Measurements from ENCODE around the gene GATA6.
"Not testable (repeated sequence)": the region's sequence is repeated elsewhere in the genome, so short reads cannot be mapped to it uniquely, and the experiment has no call there.

GATA6 gene

DNA sequence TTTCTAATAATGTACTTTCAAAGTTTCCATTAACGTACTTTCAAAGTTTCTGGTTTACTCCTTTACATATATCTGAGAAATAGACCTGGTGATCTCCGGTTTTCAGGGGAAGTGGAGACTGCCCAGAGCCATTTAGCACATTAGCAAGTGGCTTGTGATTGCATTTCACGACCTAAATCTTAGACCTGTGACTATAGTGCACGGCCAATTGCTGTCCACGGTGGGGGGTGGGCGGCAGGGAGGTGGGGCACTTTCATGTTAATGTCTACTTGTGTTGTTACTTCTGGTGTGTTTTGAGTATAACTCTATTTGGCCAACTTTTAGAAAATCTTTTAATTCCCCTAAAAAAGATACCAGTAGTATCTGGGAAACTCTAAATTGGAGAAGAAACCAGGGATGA lies 11.3 kb downstream of the GATA6 start:
- FAIRE-seq, result no peak
- no peak for DNase-seq (ENCODE audit: insufficient read length, low spot score)

DNA sequence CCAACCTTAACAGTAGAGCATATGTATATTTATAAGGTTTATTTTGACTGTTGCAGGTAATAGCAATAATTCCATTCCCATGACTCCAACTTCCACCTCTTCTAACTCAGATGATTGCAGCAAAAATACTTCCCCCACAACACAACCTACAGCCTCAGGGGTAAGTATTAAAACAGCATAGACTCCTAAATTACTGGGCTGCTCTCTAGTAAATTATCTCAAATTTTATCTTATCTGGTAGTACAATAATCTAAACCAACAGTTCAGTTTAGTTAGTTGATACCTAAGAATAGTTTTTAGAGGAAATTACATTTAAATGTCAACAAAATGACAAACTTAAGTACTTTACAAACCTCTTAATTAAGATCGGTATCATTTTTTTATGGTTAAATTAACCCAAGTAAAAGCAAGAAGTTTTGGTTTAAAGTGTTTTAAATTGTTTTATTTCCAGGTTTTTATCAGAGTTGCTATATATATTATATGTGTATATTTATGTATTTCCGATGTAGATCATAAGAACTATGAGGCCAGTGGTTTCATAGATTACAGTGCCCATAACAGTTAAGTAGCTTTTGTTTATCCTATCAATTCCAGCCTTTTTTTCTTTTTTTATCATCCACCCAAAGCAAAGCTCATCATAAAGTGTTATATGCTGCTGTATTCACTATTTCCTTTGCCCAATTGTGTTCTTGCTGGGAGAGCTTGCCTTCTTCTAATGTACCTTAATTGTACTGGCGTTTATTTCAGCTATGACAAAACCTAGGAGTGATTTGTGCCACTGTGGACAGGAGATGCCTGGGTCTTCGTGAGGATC lies 13.7 kb downstream of the GATA6 start:
- DNase-seq (ENCODE audit: insufficient read length, low spot score) (no peak), FAIRE-seq (no peak)

DNA sequence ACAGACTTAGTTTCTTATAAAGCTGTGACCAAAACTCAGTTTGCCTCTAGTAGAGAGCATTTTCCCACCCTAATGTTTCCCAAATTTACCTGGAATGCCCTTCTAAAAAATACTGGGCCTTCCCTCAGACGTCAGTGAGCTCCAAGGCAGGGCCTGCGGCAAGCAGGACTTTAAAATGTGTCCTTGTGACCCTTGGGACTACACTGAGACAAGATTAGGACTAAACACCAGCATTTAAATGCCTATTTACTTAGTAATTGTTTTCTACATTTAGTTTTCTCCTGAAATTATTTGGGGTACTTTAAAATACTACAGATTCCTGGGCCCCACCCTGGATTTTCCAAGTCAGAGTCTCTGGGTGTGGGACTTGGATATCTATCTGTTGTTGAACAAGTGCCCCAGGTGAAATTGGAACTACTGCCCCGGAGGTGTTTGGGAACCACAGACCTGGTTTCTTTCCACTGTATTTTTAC lies 14.3 kb downstream of the GATA6 start:
- DNase-seq (ENCODE audit: insufficient read length, low spot score) (no peak), FAIRE-seq (no peak)

DNA sequence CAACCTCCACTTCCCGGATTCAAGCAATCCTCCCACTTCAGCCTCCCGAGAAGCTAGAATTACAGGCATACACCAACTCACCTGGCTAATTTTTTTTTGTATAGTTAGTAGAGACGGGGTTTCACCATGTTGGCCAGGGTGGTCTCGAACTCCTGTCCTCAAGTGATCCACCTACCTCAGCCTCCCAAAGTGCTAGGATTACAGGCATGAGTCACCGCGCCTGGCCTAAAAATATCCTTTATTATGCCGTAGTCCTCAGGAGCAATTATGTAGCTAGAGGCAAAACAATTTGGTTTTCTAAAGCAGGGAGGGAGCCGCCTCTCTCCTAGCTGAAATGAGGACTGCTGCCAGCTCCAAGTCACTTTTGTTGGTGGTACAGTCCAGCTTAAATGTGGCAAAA lies 15.2 kb downstream of the GATA6 start:
- not testable (repeated sequence) for DNase-seq (ENCODE audit: insufficient read length, low spot score); FAIRE-seq

DNA sequence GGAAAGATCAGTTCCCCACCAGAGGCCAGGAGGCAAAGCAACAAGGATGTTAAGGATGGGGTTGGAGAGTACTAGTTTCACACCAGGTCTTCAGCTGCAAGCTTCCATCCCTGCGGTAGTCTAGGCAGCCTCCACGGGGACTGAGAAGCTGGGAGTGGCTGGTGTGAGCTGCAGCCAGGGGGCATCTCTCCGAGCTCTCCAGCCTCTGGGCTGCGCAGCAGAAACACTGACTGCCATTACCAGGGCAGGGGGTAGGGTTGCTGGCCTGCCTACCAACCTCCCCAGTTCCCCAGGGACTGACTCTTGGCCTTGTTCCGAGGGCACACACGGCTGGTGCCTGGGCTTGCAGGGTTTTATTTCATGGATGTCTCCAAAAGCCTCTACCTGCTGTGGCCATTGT lies 15.9 kb downstream of the GATA6 start:
- DNase-seq (ENCODE audit: insufficient read length, low spot score), result no peak

DNA sequence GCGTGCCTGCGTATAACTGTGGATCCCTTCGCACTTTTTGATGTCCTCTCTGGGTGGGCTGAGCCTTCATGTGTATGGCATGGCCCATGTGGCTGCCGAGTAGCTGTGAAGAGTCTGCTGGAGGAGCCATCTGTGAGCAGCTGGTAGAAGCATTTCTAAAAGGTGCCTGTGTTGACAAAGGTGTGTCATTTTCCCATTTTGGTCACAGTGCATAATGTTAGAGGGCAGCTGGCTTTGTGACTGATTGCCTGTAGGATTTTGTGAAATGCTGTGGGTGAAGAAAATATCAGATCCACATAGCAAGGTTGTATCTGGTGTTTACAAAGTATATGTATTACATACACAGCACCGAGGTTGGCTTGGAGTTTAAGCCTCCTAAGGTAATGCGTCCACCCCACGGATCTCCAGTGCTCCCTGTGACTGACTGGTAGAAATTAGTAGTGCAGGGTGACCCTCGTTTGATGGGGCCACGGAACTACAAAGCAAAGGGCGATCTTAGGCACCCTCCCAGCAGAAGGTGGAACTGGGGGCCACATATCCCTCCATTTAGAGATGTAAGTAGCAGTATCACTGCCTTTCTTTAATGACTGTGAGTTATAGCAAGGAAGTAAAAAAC lies 16.5 kb downstream of the GATA6 start:
- FAIRE-seq (no peak), DNase-seq (ENCODE audit: insufficient read length, low spot score) (no peak)

More for the DNA sequence above, 15.9 kb downstream of the GATA6 start:
- no peak for FAIRE-seq

DNA sequence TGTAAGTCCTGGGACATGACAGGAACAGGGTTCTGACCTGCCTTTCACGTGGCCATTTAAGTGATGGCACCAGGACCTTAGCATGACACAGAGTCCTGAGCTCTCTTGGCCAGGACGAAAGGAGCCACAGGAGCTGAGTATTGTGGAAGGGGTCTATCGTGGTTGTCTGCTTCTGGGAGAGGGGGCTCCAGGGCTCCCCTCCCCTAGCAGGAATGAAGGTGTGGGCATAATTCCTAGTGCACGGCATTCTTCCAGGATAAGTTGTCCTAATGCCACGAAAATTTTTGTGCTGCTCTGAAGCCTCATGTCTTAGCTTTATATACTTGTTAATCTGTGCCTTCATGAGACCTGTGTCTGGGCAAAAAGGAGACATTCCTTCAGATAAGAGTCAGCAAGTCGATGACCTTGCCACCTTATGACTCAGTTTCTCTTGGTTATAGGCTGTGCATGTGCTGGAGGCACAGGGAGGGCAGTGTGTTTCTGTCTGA lies 17.1 kb downstream of the GATA6 start:
- FAIRE-seq (no peak), DNase-seq (ENCODE audit: insufficient read length, low spot score) (no peak)

DNA sequence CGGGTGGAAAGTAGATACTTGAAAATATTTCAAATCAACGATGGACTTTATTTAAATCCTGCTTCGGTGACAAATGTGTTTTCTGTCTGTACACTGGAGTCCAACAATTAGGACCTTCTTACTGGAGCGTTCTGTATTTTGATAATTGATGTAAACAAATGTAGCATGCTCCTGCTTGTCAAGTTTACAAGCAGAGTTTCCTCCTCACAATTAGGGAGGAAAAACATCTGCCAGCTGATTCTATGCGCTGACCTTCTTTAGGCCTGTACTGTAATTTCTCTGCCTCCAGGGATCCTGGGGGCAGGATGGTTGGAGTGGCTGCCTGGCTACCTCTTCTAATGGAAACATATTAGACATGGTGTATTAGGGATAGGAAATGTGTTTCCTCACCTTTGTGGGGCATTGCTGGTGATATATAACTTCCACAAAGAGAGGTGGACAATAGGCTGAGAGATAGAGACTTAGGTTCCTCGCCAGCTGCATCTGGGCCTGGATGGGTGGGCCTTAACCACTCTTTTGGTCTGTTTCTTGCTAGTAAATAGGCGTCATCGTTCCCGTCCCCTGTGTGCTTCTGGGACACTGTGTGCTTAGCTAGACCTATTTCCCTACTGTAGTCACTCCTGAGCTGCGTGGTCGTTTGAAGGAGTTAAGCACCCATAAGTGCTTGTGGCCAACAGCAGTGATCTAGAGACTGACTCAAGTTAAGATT lies 19.3 kb downstream of the GATA6 start:
- DNase-seq (ENCODE audit: insufficient read length, low spot score) (no peak), FAIRE-seq (no peak)

DNA sequence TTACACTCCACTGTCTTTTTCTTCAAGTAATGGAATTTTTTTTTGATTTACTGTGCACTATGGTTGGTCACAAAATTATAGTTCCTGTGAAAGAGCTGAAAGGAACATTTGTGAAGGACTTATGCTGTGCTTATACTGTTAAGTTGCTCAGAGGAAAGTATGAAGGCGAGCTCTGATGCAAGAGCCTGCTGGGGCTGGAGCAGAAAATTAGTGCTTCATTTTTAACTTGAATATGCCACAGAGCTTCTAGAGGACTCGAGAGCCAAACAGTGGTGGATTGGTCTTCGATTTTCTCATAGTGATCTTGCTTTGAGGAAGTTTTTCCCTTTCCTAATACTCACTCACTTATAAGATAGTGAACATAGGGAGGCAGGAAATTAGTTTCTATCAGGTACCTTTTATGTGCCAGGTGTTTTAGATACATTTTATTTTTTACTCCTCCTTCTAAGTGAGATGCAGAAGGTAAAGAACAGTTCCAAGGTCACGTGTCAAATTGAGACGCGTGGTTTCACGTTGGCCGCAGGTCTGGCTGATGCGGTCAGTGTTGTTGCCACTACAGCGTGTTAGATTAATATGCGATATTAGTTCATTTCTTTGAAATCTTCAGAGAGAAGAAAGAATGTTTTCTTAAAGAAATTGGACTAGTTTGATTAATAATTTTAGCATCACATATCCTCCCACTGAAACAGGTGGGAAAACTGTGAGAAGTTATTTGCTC lies 20.2 kb downstream of the GATA6 start:
- no peak for FAIRE-seq
- no peak for DNase-seq (ENCODE audit: insufficient read length, low spot score)

DNA sequence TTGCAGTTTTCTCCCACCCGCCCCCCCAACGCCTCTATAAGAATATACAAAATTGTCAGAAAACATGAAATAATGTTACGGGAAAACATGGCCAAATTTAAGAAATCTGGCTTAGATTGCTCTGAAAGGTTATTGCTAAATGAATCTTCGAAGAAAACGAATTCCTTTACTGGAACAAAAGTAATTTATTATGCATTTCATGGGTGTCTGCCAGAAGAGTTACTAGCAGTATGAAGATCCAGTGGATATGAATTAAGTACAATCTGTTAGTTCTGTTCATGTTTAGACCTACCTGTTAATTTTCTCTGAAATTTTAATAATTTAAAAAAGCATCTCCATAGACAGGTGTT lies 21.9 kb downstream of the GATA6 start:
- DNase-seq (ENCODE audit: insufficient read length, low spot score), result no peak
- FAIRE-seq, result no peak

DNA sequence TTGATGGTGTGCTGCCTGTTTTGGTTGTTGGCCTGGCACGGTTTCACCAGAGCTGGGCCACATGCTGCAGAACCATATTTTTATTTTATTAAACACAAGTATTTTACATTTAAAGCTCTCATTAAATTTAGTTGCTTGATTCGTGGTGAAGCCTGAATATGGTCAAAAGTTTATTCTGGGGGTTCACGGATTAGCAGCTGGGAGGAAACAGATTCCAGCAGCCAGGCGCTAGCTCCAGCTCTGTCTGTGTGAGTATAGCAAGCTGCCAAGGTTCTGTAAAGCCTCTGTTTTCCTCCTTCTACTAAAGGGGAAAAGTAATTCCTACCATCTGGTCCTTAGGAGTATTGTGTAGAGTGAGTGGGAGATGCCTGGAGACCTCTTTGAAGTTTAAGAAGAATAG lies 22.5 kb downstream of the GATA6 start:
- no peak for DNase-seq (ENCODE audit: insufficient read length, low spot score)
- no peak for FAIRE-seq

DNA sequence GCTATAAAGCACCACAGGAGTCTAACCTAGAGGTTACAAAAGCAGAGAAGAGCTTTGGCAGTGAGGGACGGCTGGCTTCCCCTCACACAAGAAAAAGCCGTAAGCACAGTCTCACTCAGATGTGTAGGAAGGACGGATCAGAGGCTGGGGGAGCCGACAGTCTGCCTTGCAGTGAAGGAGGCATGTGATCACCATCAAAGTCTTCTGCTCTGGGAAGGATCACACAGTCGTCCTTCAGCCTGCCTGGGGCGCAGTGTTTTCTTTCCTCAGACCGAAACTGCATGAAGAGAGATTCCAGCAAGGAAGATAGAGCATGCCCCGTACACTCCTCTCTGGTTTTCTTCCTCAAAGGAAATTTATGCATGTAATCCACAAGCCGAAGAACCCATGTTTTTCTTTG lies 24.1 kb downstream of the GATA6 start:
- no peak for DNase-seq (ENCODE audit: insufficient read length, low spot score)
- no peak for FAIRE-seq

DNA sequence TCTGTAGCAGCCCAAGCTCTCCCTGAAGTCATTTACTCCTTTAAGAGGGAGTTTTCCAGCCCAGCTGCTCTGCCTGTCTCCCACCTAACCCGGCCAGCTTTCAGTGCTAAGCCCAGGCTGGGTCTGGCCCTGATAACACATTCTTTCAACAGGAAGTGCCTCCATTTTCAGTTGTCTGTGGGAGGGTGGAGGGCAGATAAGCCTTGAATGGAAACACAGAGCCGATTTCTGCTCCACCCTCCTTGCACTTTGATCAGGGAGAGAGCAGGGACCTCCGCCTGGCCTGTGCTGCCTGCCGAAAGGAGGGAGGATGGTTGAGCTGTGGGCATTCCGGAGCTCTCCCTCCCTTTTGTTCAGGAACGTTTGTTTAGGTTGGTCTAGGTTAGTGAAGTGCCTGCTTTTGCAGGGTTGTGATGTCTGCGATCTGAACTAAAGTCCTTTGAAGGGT lies 24.8 kb downstream of the GATA6 start:
- DNase-seq (ENCODE audit: insufficient read length, low spot score), result no peak
- FAIRE-seq, result no peak

DNA sequence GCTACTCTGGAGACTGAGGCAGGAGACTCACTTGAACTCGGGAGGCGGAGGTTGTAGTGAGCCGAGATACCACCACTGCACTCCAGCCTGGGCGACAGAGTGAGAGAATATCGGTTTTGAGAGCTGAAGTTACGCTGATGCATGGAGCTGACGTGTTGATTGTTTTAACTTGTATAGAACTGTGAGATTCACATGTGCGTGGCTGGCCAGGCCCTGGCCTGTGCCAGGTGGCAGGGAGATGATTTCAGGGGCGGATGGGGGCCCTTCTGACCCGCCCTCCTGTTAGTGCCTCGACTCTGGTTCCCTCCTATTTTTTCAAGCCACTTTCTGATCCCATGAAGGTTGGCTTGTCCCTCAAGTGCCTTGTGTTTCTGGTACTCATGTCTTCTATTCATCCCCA lies 25.7 kb downstream of the GATA6 start:
- DNase-seq (ENCODE audit: insufficient read length, low spot score), result no peak
- no peak for FAIRE-seq

DNA sequence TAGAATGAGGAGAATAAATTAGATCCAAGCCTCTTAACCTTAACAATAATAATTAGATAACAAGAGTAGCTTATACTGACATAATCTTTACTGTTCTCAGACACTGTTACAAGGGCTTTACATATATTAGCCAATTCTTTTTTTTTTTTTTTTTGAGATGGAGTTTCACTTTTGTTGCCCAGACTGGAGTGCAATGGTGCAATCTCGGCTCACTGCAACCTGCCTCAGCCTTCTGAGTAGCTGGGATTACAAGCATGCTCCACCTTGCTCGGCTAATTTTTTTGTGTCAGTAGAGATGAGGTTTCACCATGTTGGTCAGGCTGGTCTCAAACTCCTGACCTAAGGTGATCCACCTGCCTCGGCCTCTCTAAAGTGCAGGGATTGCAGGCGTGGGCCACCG lies 27.6 kb downstream of the GATA6 start:
- FAIRE-seq; DNase-seq (ENCODE audit: insufficient read length, low spot score): not testable (repeated sequence)

DNA sequence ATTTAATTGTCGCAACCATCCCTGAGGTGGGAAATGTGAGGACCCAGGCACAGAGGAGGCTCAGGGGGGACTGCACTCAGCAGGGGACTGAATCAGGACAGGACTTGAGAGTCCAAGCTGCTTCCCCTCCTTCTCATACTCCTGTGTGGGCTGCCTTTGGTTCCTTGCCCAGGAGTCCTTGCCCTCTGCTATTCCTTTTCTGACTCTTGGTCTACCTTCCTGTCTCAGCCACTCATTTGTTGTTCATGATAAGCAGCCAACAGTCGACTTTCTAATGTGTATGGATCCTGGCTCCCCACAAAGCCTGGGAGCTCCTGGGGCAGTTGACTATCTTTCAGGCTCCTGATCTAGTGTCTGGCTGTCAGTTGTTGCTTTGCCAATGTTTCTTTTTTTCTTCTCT lies 28.3 kb downstream of the GATA6 start:
- FAIRE-seq (no peak), DNase-seq (ENCODE audit: insufficient read length, low spot score) (no peak)

DNA sequence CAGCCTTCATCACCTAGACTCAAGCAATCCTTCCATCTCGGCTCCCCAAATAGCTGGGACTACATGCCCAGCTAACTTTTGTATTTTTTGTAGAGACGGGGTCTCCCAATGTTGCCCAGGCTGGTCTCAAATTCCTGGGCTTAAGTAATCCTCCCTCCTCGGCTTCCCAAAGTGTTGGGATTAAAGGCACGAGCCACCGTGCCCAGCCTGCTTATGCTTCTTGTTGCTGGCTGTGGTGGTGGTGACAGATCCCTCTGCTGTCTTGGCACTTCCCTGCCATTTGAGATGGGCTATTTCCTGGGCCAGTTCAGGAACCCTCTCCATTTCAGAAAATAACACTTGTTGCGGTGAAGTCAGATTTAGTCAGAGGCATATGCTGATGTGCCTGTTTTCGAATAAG lies 28.8 kb downstream of the GATA6 start:
- FAIRE-seq (no peak), DNase-seq (ENCODE audit: insufficient read length, low spot score) (no peak)

DNA sequence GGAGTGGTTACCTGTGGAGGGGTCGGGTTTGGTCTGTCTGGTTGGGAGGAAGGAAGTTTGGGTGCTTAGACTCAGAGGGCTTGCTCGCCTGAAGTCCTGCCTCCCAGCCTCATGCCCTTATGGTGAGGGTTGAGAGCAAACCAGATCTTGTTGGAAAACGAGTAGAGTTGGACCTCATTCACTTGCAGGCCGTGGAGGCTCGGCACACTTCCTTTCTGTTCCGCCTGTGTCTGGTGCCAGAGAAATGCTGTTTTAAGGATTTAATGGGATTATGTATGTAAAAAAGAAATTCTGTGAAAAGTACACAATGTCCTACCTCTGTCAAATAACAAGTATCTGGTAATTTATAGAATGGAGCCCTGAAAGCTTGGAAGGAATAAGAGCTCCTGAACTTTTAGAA lies 29.6 kb downstream of the GATA6 start:
- DNase-seq (ENCODE audit: insufficient read length, low spot score) (no peak), FAIRE-seq (no peak)

DNA sequence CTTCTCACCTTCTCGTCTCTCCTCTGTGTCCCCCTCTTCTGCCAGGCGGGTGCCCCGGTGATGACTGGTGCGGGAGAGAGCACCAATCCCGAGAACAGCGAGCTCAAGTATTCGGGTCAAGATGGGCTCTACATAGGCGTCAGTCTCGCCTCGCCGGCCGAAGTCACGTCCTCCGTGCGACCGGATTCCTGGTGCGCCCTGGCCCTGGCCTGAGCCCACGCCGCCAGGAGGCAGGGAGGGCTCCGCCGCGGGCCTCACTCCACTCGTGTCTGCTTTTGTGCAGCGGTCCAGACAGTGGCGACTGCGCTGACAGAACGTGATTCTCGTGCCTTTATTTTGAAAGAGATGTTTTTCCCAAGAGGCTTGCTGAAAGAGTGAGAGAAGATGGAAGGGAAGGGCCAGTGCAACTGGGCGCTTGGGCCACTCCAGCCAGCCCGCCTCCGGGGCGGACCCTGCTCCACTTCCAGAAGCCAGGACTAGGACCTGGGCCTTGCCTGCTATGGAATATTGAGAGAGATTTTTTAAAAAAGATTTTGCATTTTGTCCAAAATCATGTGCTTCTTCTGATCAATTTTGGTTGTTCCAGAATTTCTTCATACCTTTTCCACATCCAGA lies 31.3 kb downstream of the GATA6 start:
- FAIRE-seq (no peak), DNase-seq (ENCODE audit: insufficient read length, low spot score) (no peak)

DNA sequence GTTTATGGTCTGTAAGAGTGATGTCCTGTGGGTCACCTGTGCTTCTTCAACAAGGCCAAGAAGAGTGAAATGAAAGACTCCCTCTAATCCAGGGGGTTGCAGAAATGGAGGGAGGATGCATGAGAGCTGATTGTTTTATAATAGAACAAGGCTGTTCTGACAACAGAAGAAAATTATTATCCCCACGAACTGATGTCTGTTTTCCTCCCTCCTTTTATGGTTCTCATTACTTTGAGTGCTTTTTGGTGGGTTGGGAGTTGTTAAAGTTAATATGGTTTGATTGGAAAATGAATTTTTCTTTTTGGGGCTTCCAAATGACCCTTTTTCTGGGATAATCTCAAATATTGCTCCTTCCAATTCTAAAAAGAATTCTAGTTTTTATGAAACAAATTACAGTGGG lies 33.6 kb downstream of the GATA6 start:
- DNase-seq (ENCODE audit: insufficient read length, low spot score), result no peak
- FAIRE-seq, result no peak

All from HTR-8/SVneo (cell line).